Uterine smooth muscle cell (primary cell): ENCODE measurements around the gene ALDH3A2. TPM values are rescaled to one million over a fixed set of nuclear protein-coding genes. Genes with fewer than 3 reads are reported as not detected.

Source experiments
- total RNA-seq: library from RNA; depleted of rRNA; stranded (reverse); fragments of >200 nt; gene quantifications from 2 replicates; pipeline ENCODE4 v1.2.3, GENCODE V29; 2014

Gene ALDH3A2
- 25.2 and 25.3 TPM in 2 replicates for total RNA-seq

DNA sequence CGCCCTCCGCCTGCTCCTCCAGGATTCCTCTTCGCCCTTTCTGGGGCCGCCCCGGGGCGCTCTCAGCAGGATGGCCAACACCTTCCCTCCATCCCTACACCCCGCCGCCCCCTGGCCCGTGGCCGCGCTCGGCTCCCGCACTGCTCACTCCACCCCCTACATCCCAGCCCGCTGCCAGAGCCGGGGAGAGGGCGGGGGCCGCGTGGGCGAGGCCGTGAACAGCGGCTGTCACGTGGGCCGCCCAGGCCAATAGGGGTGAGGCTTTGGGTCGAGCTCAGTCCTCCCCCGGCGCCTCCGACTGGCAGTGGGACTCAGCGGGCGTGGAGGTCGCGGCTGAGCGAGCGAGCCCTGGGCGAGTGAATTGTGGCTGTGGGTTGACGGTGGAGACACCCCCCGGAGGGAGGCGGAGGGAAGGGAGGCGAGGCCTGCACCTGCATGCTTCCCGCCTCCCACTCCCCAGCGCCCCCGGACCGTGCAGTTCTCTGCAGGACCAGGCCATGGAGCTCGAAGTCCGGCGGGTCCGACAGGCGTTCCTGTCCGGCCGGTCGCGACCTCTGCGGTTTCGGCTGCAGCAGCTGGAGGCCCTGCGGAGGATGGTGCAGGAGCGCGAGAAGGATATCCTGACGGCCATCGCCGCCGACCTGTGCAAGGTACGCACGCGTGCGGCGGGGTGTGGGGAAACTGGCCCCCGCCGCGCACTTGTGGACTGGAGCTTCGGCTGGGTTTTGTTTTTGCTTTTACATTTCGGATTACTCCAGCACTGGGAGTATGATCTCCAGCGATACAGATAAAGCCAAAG lies at the start of gene ALDH3A2:
ALDH3A2 (plus strand) TSS at position 277 of the 799 bp plus-strand sequence; CDS start at position 498, 221 bp downstream.

DNA sequence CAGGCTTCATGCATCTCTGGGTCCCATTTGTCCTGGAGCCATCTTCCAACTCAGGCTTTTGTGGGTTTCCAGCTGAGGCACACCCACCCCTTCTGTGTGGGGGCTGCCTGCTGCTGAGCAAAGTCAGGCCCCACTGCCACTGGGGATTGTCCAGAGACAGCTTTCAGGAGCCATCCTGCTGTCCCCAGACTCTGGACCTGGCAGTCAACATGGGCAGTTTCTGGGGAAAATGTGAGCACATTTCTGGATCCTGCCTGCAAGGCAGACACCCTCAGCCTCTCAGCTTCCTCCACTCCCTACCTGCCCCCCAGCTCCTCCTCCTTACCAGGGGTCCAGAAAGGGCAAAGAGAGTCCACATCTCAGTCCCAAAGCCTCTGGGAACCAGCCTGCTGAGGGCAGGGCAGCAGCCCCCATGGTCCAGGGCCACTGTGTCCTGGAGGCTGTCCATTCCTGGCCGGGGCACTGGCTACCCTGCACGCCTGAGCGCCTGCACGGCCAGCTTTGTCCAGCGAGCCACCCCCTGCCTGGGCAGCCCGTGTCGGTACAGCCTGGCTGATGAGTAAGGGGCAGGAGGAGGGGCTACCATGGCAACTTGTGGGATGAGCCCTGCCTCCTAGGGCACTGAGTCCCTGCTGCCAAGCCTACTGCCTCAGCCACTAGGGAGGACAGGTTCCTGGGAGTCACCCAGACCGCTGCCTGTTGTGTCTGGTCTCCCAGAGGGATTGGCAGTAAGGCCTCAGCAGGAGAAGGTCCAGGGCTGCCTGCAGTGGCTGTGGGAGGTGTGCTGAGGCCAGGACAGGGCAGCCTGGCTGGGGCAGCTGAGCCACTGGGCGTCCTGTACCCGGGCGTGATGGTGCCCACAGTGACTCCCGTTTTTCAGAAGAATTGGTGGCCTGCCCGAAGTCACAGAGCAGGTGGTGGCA lies 67.8 kb downstream of the ALDH3A2 start, which contains the start of gene SLC47A2:
SLC47A2 (minus strand) TSS at position 477 of the 923 bp plus-strand sequence; CDS start at position 448, 29 bp downstream.

Other genes starting within 250 kb of the ALDH3A2 start
- gene RNF112, start 237.5 kb upstream of the ALDH3A2 start, total RNA-seq, result 1.5 and 2.1 TPM in 2 replicates
- gene SLC47A1, start 114.9 kb upstream of the ALDH3A2 start, total RNA-seq, result 0.55 and 1.5 TPM in 2 replicates
- not detected in 2 replicates for gene SLC47A2, start 67.8 kb downstream of the ALDH3A2 start, total RNA-seq
- gene ALDH3A1, start 99.5 kb downstream of the ALDH3A2 start, total RNA-seq, result 0.50 TPM in 1 of 2 replicates, not detected in the other
- 14.1 and 19.1 TPM in 2 replicates for gene ULK2, start 219.2 kb downstream of the ALDH3A2 start, total RNA-seq